ENCODE measurements around the gene FUT2. TPM values are rescaled to one million over a fixed set of nuclear protein-coding genes. Genes with fewer than 3 reads are reported as not detected.
A peak's percentile ranks its signal among the peaks of the same experiment; 100 is the strongest.

Gene FUT2
- total and polyA plus RNA-seq, 2 of the 13 experiments (the other 11 are each of a cell fraction or from before 2014, with no cell fraction given) = 0.07 TPM; not detected in 1

DNA sequence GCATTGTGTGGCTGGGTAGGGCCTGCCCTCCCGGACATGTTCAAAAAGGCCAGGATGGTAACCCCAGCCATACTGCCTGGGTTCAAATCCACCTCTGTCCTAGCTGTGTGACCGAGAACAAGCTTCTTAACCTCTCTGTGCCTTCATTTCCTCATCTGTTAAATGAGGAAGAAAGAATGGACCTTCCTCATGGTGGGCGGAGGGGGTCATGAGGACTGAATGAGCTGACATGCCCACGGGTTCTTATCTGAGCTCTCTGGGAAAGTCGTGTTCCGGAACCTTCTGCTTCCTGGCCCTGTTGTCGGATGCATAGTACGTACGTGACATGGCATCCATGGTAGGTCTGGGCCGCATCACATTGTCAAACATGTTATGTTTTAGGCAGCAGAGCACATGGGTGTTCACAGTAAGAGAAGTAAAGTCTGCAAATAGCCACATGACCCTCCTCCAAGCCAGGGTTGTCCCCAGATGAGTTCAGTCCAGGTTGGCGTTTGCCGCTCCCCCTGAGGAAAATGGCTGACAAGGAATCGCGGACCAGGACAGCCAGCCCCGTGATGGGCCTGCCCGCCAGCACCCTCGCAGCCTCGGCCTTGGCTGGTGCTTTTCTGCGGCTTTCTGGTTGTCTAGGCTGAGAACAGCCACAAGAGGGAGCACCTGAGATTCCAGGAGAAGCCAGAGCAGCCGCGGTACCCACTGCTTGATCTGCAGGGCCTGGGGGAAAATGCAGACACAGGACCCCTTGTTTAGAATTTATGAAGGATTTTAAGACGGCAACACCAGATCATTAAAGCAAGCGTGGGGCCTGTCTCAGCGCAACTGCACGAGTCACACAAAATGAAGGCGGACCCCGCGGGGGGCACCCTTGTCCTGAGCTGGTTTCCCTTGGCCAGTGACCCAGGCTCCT, 20.6 kb upstream of the FUT2 start (continued):
- TF ChIP-seq, protein P1, sequence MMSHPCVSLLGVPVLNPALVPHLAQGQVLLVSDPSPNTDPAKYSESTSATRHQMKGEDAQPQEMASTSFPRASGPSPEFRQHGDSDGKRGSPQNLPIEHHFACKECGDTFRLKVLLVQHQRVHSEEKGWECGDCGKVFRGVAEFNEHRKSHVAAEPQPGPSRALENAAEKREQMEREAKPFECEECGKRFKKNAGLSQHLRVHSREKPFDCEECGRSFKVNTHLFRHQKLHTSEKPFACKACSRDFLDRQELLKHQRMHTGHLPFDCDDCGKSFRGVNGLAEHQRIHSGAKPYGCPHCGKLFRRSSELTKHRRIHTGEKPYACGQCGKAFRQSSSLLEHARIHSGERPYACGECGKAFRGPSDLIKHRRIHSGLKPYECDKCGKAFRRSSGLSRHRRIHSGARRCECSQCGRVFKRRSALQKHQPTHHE (CRISPR knock-in tag; IDR thresholded peaks at IDR 0.05; ENCODE audit: borderline replicate concordance) = no peak
- TF ChIP-seq, protein P2, sequence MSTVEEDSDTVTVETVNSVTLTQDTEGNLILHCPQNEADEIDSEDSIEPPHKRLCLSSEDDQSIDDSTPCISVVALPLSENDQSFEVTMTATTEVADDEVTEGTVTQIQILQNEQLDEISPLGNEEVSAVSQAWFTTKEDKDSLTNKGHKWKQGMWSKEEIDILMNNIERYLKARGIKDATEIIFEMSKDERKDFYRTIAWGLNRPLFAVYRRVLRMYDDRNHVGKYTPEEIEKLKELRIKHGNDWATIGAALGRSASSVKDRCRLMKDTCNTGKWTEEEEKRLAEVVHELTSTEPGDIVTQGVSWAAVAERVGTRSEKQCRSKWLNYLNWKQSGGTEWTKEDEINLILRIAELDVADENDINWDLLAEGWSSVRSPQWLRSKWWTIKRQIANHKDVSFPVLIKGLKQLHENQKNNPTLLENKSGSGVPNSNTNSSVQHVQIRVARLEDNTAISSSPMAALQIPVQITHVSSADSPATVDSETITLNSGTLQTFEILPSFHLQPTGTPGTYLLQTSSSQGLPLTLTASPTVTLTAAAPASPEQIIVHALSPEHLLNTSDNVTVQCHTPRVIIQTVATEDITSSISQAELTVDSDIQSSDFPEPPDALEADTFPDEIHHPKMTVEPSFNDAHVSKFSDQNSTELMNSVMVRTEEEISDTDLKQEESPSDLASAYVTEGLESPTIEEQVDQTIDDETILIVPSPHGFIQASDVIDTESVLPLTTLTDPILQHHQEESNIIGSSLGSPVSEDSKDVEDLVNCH (CRISPR knock-in tag; IDR thresholded peaks at IDR 0.05) = no peak
- TF ChIP-seq, protein P3, sequence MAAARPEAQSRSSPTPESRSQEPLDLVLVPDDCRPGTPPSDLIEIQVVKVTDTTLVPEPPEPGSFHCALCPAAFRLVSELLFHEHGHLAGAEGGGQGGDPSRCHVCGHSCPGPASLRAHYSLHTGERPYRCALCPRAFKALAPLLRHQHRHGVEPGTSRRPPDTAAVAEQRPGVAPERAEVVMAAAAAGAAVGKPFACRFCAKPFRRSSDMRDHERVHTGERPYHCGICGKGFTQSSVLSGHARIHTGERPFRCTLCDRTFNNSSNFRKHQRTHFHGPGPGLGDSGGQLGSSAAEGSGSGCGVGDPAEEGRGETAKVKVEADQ (CRISPR knock-in tag; IDR thresholded peaks at IDR 0.05; ENCODE audit: borderline replicate concordance) = no peak
- no peak for TF ChIP-seq MBNL3 (CRISPR knock-in tag; conservative IDR thresholded peaks at IDR 0.05)
- TF ChIP-seq KMT2A (CRISPR knock-in tag; IDR thresholded peaks at IDR 0.05) = no peak
- TF ChIP-seq, protein P4, sequence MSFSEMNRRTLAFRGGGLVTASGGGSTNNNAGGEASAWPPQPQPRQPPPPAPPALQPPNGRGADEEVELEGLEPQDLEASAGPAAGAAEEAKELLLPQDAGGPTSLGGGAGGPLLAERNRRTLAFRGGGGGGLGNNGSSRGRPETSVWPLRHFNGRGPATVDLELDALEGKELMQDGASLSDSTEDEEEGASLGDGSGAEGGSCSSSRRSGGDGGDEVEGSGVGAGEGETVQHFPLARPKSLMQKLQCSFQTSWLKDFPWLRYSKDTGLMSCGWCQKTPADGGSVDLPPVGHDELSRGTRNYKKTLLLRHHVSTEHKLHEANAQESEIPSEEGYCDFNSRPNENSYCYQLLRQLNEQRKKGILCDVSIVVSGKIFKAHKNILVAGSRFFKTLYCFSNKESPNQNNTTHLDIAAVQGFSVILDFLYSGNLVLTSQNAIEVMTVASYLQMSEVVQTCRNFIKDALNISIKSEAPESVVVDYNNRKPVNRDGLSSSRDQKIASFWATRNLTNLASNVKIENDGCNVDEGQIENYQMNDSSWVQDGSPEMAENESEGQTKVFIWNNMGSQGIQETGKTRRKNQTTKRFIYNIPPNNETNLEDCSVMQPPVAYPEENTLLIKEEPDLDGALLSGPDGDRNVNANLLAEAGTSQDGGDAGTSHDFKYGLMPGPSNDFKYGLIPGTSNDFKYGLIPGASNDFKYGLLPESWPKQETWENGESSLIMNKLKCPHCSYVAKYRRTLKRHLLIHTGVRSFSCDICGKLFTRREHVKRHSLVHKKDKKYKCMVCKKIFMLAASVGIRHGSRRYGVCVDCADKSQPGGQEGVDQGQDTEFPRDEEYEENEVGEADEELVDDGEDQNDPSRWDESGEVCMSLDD (CRISPR knock-in tag; IDR thresholded peaks at IDR 0.05; ENCODE audit: borderline replicate concordance) = no peak
- TF ChIP-seq NCOA1 (CRISPR knock-in tag; IDR thresholded peaks at IDR 0.05) = no peak
- no peak for TF ChIP-seq ZNF367 (CRISPR knock-in tag; IDR thresholded peaks at IDR 0.05; ENCODE audit: borderline replicate concordance)
- TF ChIP-seq ZNF788 (CRISPR knock-in tag; IDR thresholded peaks at IDR 0.05; ENCODE audit: borderline replicate concordance) = no peak; the same call in 1 of the 2 replicates
- TF ChIP-seq ZNF17 (CRISPR knock-in tag; IDR thresholded peaks at IDR 0.05) = no peak
- no peak for TF ChIP-seq ZNF335 (CRISPR knock-in tag; IDR thresholded peaks at IDR 0.05)
- TF ChIP-seq SIN3A (IDR thresholded peaks at IDR 0.05; ENCODE audit: borderline replicate concordance, low read depth, low read length) = no peak
- TF ChIP-seq TOE1 (CRISPR knock-in tag; IDR thresholded peaks at IDR 0.05) = no peak
- TF ChIP-seq ZNF274 (CRISPR knock-in tag; IDR thresholded peaks at IDR 0.05) = no peak
- TF ChIP-seq CAMTA2 (CRISPR knock-in tag; IDR thresholded peaks at IDR 0.05; ENCODE audit: borderline replicate concordance) = no peak
- no peak for TF ChIP-seq MTF2 (CRISPR knock-in tag; IDR thresholded peaks at IDR 0.05; ENCODE audit: borderline replicate concordance)
- TF ChIP-seq YEATS4 (CRISPR knock-in tag; IDR thresholded peaks at IDR 0.05; ENCODE audit: borderline replicate concordance) = peak; percentile 50; the same call in 1 of the 2 replicates
- no peak for TF ChIP-seq ETV6 (CRISPR knock-in tag; conservative IDR thresholded peaks at IDR 0.05)
- TF ChIP-seq U2AF1 (optimal IDR thresholded peaks at IDR 0.05; ENCODE audit: low read depth, low read length) = no peak
- TF ChIP-seq, protein P5, sequence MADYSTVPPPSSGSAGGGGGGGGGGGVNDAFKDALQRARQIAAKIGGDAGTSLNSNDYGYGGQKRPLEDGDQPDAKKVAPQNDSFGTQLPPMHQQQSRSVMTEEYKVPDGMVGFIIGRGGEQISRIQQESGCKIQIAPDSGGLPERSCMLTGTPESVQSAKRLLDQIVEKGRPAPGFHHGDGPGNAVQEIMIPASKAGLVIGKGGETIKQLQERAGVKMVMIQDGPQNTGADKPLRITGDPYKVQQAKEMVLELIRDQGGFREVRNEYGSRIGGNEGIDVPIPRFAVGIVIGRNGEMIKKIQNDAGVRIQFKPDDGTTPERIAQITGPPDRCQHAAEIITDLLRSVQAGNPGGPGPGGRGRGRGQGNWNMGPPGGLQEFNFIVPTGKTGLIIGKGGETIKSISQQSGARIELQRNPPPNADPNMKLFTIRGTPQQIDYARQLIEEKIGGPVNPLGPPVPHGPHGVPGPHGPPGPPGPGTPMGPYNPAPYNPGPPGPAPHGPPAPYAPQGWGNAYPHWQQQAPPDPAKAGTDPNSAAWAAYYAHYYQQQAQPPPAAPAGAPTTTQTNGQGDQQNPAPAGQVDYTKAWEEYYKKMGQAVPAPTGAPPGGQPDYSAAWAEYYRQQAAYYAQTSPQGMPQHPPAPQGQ (CRISPR knock-in tag; IDR thresholded peaks at IDR 0.05; ENCODE audit: borderline replicate concordance) = no peak
